ENCODE data around the gene COMMD4.
"Not testable (repeated sequence)": the region's sequence is repeated elsewhere in the genome, so short reads cannot be mapped to it uniquely, and the experiment has no call there.

Gene COMMD4

GRCh38 chr15:75332093-75332492 is 3.8 kb upstream of the COMMD4 start:
- not testable (repeated sequence) for DNase-seq (ENCODE audit: low read depth)

DNA sequence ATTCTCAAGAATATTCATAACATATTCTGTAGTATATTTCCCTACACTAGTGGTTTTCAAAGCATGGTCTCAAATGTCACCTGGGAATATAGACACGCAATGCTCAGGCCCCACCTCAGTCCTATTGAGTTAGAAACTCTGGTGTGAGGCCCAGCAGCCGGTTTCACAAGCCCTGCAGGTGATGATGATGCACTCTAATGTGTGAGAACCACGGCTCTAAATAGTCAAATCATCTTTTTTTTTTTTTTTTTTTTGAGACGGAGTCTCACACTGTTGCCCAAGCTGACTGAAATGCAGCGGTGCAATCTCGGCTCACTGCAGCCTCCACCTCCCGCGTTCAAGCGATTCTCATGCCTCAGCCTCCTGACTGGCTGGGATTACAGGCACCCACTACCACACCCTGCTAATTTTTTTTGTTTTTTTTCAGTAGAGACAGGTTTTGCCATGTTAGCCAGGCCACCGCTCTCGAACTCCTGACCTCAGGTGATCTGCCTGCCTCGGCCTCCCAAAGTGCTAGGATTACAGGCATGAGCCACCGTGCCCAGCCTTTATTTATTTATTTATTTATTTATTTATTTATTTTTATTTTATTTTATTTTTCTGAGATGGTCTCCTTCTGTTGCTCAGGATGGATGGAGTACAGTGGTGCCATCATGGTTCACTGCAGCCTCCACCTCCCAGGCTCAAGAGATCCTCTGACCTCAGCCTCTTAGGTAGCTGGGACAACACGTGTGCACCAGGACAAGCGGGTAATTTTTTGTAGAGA is 2.0 kb upstream of the COMMD4 start:
- DNase-seq (ENCODE audit: low read depth): not testable (repeated sequence)

GRCh38 chr15:75335313-75335704 is 554 bp upstream of the COMMD4 start:
- no peak for DNase-seq (ENCODE audit: low read depth)

DNA sequence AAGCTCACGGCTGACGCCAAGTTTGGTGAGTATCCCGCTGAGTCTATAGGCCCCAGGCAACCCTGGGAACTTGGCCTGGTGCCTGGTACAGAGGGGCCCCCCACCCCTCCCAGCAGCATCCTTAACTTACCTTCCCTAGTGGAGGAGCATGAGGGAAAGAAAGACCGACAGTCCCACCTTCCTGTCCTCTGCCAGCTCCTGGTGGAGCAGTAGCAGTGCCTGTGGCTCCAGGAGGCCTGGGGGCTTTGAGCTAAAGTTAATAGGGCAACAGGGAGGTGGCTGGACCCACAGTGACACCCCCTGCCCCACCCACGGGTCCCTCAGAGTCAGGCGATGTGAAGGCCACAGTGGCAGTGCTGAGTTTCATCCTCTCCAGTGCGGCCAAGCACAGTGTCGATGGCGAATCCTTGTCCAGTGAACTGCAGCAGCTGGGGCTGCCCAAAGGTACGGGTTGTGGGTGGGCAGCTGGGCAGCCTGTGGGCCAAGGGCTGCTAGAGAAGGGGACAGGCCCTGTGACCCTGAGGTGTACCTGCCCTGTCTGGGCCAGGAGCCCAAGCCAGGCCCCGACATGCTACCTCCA is 2.9 kb downstream of the COMMD4 start:
- DNase-seq (ENCODE audit: low read depth): no peak

GRCh38 chr15:75339531-75340240 is 3.8 kb downstream of the COMMD4 start:
- no peak for DNase-seq (ENCODE audit: low read depth)

- no peak for DNase-seq (ENCODE audit: low read depth)
Measured at GRCh38 chr15:75342221-75342620, 6.4 kb downstream of the COMMD4 start.

DNA sequence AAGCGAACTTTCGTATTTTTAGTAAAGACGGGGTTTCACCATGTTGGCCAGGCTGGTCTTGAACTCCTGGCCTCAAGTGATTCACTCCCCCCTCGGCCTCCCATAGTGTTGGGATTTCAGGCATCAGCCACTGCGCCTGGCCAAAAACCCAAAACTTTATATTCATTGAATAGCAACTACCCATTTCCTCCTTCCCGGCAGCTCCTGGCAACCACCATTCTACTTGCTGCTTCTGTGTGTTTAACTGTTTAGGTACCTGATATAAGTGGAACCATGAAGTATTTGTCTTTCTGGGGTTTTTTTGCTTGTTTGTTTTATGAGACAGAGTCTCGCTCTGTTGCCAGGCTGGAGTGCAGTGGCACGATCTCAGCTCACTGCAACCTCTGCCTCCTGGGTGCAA is 8.1 kb downstream of the COMMD4 start:
- DNase-seq (ENCODE audit: low read depth): not testable (repeated sequence)

DNA sequence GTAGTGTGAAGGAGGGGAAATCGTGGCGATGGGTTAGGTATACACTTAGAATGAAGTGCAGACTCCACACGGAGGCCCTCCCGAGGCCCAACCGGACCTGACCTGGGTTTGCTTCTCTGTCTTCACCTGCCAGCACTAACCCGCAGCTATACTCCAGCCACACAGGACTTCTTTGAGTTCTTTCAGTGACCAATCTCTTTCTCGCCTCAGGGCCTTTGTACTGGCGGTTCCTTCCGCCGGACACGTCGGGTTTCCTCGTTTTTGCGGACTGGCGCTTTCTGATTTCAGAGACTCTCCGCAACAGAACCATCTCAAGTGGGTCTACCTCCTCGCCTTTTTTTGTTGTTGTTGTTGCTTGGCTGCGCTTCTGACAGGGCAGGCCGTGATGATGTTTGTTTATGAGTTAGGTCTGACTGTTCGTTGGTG is 10.9 kb downstream of the COMMD4 start, which contains the start of gene NEIL1:
Gene NEIL1 (plus strand): TSS at position 244 of the 426 bp plus-strand sequence. CDS start 1,867 bp downstream, outside the sequence.
- DNase-seq (ENCODE audit: low read depth): no peak

DNA sequence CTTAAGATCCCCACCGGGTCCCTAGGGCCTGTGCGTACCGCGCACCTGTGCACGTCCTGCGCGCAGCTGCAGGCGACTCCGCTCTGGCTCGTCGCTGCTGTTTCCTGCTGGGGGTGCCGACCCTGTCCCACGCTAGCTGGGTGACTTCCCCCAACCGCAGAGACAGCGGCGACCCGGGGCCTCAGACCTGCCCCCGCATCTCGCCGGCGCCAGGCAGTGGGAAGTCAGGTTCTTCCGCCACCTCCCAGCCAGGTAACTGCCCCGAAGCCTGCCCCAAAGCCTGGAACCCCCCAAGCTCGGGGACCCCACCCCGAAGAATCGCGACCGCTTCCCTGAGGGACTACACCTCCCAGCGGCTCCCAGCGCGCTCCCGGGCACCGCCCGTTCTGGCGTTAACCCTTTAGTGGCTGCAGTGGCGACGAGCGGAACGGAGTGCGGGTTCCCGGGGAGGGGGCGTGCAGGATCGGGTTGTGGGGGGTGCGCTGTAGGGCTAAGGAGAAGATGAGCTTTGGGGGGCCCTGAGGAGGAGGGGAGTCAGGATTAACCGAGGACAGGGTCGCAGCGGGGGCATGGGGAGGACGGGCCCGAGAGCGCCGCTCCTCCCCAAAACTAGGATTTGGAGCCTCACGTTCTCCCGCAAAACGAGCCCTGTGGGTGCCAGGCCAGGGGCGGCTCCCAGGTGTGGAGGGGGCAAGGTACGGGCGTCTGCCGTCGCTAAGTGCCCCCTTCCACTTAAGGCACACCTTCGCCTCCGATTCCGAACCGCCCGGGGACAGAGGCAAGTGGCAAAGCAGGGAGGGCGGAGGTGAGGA is 11.6 kb downstream of the COMMD4 start:
- no peak for DNase-seq (ENCODE audit: low read depth)

DNA sequence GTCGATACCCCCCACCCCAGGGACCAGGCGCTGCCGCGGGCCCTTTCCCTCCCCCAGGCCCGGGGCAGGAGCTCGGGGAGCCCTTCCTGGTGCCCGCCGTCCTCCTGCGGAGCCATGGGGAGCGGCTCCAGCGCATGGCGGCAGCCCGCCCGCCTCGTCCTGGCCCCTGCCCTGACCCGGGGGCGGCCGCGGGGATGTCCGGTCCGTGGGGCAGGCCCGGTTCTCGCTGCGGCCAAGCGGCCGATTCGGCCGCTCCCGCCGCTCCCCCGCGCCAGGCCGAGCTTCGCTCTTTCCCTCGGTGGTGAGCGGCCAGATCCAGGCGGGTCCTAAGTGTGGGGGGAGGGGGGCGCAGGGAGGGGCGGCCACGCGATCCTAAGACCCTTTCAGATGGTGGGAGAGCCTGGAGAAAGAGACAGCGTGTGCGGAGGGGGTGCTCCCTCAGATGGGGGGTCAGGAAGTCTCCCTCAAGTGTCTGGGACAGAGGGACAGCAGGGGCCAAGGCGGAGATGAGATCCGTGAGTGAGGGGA is 12.2 kb downstream of the COMMD4 start:
- no peak for DNase-seq (ENCODE audit: low read depth)

- no peak for DNase-seq (ENCODE audit: low read depth)
Measured at GRCh38 chr15:75348562-75349350, 12.9 kb downstream of the COMMD4 start.

- DNase-seq (ENCODE audit: low read depth): not testable (repeated sequence)
Measured at GRCh38 chr15:75349351-75349669, 13.4 kb downstream of the COMMD4 start.

- DNase-seq (ENCODE audit: low read depth): no peak
Measured at GRCh38 chr15:75349851-75350588, 14.2 kb downstream of the COMMD4 start.

DNA sequence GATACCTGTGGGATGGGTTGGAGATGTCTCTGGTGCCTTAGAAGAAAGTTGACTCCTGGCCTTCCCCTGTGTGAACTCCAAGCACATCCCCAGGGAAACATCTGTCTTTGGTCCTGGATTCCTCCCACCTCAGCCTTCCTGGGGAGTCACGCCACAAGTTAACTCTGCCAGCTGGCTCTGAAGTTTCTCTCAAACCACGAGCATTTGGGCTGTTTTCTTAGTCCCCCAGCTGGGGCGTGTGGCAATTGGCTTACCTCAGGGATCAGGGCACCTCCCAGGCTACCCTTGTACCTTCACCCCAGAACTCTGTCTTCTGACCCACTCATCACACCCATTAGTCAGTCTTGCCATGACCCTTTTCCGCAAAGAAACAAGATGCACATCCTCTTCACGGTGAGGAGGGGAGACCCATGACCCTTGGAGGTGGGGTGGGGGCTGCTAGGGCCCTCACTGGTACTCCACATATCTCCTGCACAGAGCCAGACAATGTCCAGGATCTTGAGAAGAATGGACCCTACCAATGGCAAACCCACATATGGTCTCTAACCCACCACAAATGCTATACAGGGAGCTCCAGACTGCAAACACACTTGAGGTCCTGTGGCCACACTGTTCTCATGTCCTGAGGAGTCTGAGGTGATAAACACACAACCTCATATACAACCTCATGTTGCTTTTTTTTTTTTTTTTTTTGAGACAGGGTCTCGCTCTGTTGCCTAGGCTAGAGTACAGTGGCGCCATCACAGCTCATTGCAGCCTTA is 14.9 kb downstream of the COMMD4 start:
- no peak for DNase-seq (ENCODE audit: low read depth)

DNA sequence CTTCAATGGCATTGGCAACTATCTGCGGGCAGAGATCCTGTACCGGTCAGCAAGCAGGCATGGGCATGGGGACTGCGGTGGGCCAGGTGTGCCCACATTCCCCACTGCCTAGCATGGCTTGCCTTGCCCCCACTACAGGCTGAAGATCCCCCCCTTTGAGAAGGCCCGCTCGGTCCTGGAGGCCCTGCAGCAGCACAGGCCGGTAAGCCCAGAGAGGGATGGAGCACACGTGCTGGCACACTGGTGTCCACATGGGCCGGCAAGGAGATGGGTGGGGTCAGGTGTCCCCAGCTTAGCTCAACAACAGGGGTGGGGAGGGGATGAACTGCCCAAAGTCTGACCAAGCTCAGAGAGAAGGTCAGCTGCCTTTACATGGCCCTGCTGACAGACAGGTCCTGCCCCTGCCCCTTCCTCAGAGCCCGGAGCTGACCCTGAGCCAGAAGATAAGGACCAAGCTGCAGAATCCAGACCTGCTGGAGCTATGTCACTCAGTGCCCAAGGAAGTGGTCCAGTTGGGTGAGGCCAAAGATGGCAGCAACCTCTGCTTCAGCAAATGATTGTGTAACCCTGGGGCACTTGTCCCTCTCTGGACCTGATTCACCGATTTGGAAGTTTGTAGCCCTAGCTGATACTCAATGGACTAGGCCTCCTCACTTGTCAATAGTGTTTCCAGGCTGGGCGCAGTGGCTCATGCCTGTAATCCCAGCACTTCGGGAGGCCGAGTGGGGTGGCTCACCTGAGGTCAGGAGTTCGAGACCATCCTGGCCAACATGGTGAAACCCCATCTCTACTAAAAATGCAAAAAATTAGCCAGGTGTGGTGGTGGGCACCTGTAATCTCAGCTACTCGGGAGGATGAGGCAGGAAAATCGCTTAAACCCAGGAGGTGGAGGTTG is 16.6 kb downstream of the COMMD4 start:
- no peak for DNase-seq (ENCODE audit: low read depth)

DNA sequence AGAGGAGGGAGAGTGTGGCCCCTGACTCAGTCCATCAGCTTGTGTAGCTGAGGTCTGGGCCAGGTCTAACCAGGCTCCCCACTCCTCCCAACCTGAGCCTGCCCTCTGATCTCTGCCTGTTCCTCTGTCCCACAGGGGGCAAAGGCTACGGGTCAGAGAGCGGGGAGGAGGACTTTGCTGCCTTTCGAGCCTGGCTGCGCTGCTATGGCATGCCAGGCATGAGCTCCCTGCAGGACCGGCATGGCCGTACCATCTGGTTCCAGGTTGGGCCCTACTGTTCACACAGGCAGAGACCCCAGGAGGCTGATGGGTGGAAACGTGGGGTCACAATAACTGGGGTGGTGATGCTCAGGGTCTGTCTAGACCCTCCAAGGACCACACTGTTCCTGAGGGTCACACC is 17.7 kb downstream of the COMMD4 start:
- DNase-seq (ENCODE audit: low read depth): no peak

- DNase-seq (ENCODE audit: low read depth): no peak
Measured at GRCh38 chr15:75354454-75354853, 18.6 kb downstream of the COMMD4 start.

GRCh38 chr15:75355369-75355768 is 19.5 kb downstream of the COMMD4 start:
- DNase-seq (ENCODE audit: low read depth): no peak

GRCh38 chr15:75356006-75356405 is 20.1 kb downstream of the COMMD4 start:
- DNase-seq (ENCODE audit: low read depth): no peak
